Naive B cell (primary cell): ENCODE data around the gene HMCN2. TPM values are rescaled to one million over a fixed set of nuclear protein-coding genes. Genes with fewer than 3 reads are reported as not detected.
A peak's percentile ranks its signal among the peaks of the same experiment; 100 is the strongest.
"Not testable (repeated sequence)": the region's sequence is repeated elsewhere in the genome, so short reads cannot be mapped to it uniquely, and the experiment has no call there.

Experiments
- ATAC-seq, 2 donors: fragments of 150-1000 bp; cut with Tn5 transposase; 2 replicates each; pipeline ENCODE4 v1.10.0; 2021; ENCODE audit warnings: low read depth in 2 of 2, mild to moderate bottlenecking in 2 of 2, moderate library complexity in 2 of 2
- DNase-seq: peaks from one replicate; pipeline ENCODE4 v3.0.0; 2022
- H3K27ac Mint-ChIP-seq, 6 donors: one replicate each; pipeline ENCODE4 v1.8.0; 2020 to 2022; ENCODE audit warnings: mild to moderate bottlenecking in 6 of 6, mixed read lengths in 6 of 6, moderate library complexity in 5 of 6, inconsistent platforms in 2 of 6
- H3K27me3 Mint-ChIP-seq, 3 donors: one replicate each; pipeline ENCODE4 v1.8.0; 2021 to 2022; ENCODE audit warnings: mixed read lengths in 3 of 3, mild to moderate bottlenecking in 1 of 3
- H3K36me3 Mint-ChIP-seq, 2 donors: one replicate each; pipeline ENCODE4 v1.8.0; 2020 to 2022; ENCODE audit warnings: mixed read lengths in 2 of 2, inconsistent platforms in 1 of 2, mild to moderate bottlenecking in 1 of 2
- H3K4me1 Mint-ChIP-seq, 3 donors: one replicate each; pipeline ENCODE4 v1.8.0; 2020 to 2022; ENCODE audit warnings: mixed read lengths in 3 of 3, inconsistent platforms in 1 of 3, mild to moderate bottlenecking in 1 of 3, moderate library complexity in 1 of 3
- H3K4me3 Mint-ChIP-seq, 8 donors: one replicate each; pipeline ENCODE4 v1.8.0; 2020 to 2022; ENCODE audit warnings: mild to moderate bottlenecking in 8 of 8, mixed read lengths in 8 of 8, moderate library complexity in 8 of 8, inconsistent platforms in 2 of 8
- H3K9me3 Mint-ChIP-seq, 7 donors: one replicate each; pipeline ENCODE4 v1.8.0; 2020 to 2022; ENCODE audit warnings: mixed read lengths in 7 of 7, mild to moderate bottlenecking in 5 of 7, inconsistent platforms in 2 of 7, moderate library complexity in 1 of 7
- polyA plus RNA-seq, 6 donors: library from polyadenylated mRNA; unstranded; fragments of 300-500 nt; fragmentation: Illumina TruSeq; gene quantifications; one replicate each; pipeline ENCODE4 v1.2.3, GENCODE V29; 2021; ENCODE audit warnings: low read depth in 6 of 6

Gene HMCN2
- polyA plus RNA-seq, 6 donors from 2014 or later: not detected

- Mint-ChIP-seq H3K36me3 (peaks cover 0 to 14% of the 10 kb centered on the region in 2 donors), H3K9me3 (peaks cover 0 to 10% (median 5%) of the 10 kb centered on the region in 7 donors), H3K4me3 (peak overlapping the region in 4 of 8 donors; percentile 26 to 52 (median 38)), H3K4me1 (peaks cover 5 to 8% (median 7%) of the 10 kb centered on the region in 3 donors), H3K27me3 (peaks cover 28 to 69% (median 67%) of the 10 kb centered on the region in 3 donors), H3K27ac (no peak overlapping the region)
- DNase-seq: no peak
- no peak for ATAC-seq
These were observed 166.8 kb downstream of the HMCN2 start for GRCh38 chr9:130432362-130432761.

- no peak overlapping the region for H3K27ac Mint-ChIP-seq
- peaks cover 0 to 10% (median 5%) of the 10 kb centered on the region in 7 donors for H3K9me3 Mint-ChIP-seq
These were observed 167.2 kb downstream of the HMCN2 start for GRCh38 chr9:130432796-130433167.

DNA sequence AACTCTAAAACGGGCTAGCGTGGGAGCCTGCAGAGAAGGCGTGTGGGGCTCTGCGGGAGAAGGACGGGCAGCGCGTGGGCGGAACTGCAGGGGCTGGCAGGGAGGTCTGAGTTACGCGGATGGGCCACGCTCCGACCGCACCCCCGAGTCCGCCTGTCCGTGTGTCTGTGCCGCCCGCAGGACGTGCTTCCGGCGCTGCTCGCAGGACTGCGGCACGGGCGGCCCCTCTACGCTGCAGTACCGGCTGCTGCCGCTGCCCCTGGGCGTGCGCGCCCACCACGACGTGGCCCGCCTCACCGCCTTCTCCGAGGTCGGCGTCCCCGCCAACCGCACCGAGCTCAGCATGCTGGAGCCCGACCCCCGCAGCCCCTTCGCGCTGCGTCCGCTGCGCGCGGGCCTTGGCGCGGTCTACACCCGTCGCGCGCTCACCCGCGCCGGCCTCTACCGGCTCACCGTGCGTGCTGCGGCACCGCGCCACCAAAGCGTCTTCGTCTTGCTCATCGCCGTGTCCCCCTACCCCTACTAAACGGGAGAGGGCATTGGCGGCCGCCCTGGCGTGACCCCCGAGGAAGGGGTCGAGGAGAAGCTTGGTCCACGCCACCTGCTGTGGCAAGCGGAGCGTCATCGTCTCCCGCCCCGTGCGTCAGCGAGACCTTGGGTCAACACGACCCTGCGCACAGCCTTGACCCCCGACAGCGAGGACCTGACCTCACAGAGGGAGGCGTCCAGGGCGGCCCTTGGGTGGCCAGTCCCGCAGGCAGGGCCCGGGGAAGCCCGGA lies 167.8 kb downstream of the HMCN2 start:
- peaks cover 5 to 8% (median 7%) of the 10 kb centered on the region in 3 donors for H3K4me1 Mint-ChIP-seq
- peak overlapping the region in 3 of 8 donors; percentile 4 to 49 (median 27) for H3K4me3 Mint-ChIP-seq
- H3K27ac Mint-ChIP-seq: no peak overlapping the region
- no peak for DNase-seq
- H3K9me3 Mint-ChIP-seq: peaks cover 0 to 10% (median 5%) of the 10 kb centered on the region in 7 donors
- H3K27me3 Mint-ChIP-seq: peaks cover 29 to 78% (median 70%) of the 10 kb centered on the region in 3 donors
- peaks cover 0 to 14% of the 10 kb centered on the region in 2 donors for H3K36me3 Mint-ChIP-seq
- peak; percentile 52 to 55 for ATAC-seq

More at GRCh38 chr9:130432796-130433167, 167.2 kb downstream of the HMCN2 start:
- Mint-ChIP-seq H3K4me3 (peak overlapping the region in 3 of 8 donors; percentile 9 to 49 (median 27)), H3K36me3 (peaks cover 0 to 14% of the 10 kb centered on the region in 2 donors), H3K4me1 (peaks cover 5 to 8% (median 7%) of the 10 kb centered on the region in 3 donors), H3K27me3 (peaks cover 29 to 72% (median 70%) of the 10 kb centered on the region in 3 donors)
- no peak for ATAC-seq
- no peak for DNase-seq

- Mint-ChIP-seq H3K4me3 (no peak overlapping the region), H3K4me1 (peaks cover 5 to 8% (median 7%) of the 10 kb centered on the region in 3 donors), H3K27ac (no peak overlapping the region), H3K9me3 (peaks cover 0 to 12% (median 5%) of the 10 kb centered on the region in 7 donors), H3K36me3 (peaks cover 0 to 14% of the 10 kb centered on the region in 2 donors), H3K27me3 (peaks cover 29 to 83% (median 72%) of the 10 kb centered on the region in 3 donors)
- ATAC-seq (no peak), DNase-seq (no peak)
These were observed 168.3 kb downstream of the HMCN2 start for GRCh38 chr9:130433947-130434262.

GRCh38 chr9:130434656-130435055 lies 169.1 kb downstream of the HMCN2 start:
- peaks cover 0 to 13% of the 10 kb centered on the region in 2 donors for H3K36me3 Mint-ChIP-seq
- ATAC-seq, H3K4me1 Mint-ChIP-seq, DNase-seq, H3K27ac Mint-ChIP-seq: not testable (repeated sequence)
- H3K4me3 Mint-ChIP-seq: peak overlapping the region in 1 of 8 donors; percentile 0
- peaks cover 32 to 90% (median 72%) of the 10 kb centered on the region in 3 donors for H3K27me3 Mint-ChIP-seq
- H3K9me3 Mint-ChIP-seq: peaks cover 3 to 13% (median 6%) of the 10 kb centered on the region in 7 donors

DNA sequence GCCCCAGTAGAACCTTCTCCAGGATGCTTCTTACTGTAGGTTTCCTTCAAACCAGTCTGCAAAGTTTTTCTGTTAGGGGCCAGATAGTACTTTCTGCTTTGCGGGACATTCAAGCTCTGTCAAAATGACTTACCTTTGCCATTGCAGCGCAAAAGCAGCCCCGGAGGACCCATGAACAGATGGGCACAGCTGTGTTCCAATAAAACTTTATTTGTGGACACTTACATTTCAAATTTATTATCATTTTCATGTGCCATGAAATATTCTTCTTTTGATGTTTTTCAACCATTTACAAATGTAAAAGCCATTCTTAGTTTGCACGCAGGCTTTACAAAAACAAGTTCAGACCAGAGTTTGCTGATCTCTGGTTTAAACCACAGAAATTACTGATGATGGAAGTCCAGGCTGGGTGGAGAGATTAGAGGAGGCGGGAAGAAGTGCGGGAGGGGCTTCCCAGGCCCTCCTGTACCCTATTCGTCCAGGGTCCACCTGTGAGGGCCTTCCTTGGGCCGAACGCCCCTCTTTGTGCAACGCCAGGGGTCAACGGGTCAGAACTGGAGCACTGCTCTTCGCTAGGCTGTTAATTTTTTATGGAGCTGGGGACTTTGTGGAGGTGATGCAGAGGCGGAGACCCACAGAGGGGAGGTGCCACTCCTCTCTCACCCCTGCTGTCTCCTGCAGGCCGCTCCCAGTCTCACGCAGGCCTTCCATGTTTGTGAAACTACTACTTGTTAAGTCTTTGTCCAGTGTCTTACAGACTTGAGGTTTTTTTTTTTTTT lies 171.6 kb downstream of the HMCN2 start:
- no peak overlapping the region for H3K27ac Mint-ChIP-seq
- peaks cover 0 to 6% of the 10 kb centered on the region in 2 donors for H3K36me3 Mint-ChIP-seq
- peaks cover 4 to 7% (median 7%) of the 10 kb centered on the region in 3 donors for H3K4me1 Mint-ChIP-seq
- peak overlapping the region in 1 of 8 donors; percentile 30 for H3K4me3 Mint-ChIP-seq
- ATAC-seq (no peak), DNase-seq (no peak)
- peaks cover 4 to 28% (median 20%) of the 10 kb centered on the region in 7 donors for H3K9me3 Mint-ChIP-seq
- peaks cover 33 to 77% (median 64%) of the 10 kb centered on the region in 3 donors for H3K27me3 Mint-ChIP-seq

- peaks cover 5 to 30% (median 22%) of the 10 kb centered on the region in 7 donors for H3K9me3 Mint-ChIP-seq
- H3K4me3 Mint-ChIP-seq: peak overlapping the region in 1 of 8 donors; percentile 54
- peaks cover 0 to 10% of the 10 kb centered on the region in 2 donors for H3K36me3 Mint-ChIP-seq
- H3K27ac Mint-ChIP-seq: no peak overlapping the region
- DNase-seq (no peak), ATAC-seq (no peak)
- H3K27me3 Mint-ChIP-seq: peaks cover 37 to 71% (median 61%) of the 10 kb centered on the region in 3 donors
- peaks cover 0 to 3% (median 0%) of the 10 kb centered on the region in 3 donors for H3K4me1 Mint-ChIP-seq
These were observed 172.9 kb downstream of the HMCN2 start for GRCh38 chr9:130438382-130438981.

- Mint-ChIP-seq H3K36me3 (peaks cover 0 to 10% of the 10 kb centered on the region in 2 donors), H3K27ac (no peak overlapping the region), H3K9me3 (peaks cover 5 to 30% (median 22%) of the 10 kb centered on the region in 7 donors), H3K27me3 (peaks cover 31 to 56% (median 56%) of the 10 kb centered on the region in 3 donors), H3K4me1 (peaks cover 0 to 2% (median 0%) of the 10 kb centered on the region in 3 donors), H3K4me3 (no peak overlapping the region)
- ATAC-seq: no peak
- no peak for DNase-seq
These were observed 175.5 kb downstream of the HMCN2 start for GRCh38 chr9:130441031-130441430.

DNA sequence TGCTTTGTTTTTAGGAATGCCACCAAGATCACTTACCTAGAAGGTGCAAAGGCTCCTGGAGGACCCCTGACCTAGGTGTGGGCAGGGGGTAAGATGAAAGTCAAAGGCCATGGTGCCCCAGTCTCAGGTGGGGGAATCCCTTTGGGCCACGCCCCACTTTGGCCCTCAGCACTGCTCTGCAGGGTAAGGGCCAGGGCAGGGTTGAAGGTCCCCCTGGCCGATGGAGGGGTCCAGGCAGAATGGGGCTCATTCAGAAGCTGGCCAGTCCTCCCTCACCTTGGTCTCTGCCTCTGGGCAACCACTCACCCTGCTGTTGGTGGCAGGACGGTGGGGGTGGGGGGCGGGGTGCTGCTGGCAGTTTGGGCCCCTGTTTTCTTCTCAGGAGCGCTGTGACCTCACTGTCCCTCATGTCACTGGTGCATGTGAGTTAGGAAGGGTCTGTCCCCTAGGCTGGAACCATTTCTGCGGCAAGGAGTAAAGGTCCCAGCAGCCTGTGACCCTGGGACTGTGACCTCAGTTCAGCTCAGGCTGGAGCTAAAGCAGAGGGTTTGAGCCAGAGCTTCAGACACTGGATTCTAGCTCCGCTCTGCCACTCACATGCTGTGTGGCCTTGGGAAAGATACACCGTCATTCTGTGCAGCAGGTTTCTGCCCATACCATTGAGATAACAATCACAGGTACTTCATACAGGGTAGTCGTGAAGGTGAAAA lies 177.3 kb downstream of the HMCN2 start:
- peaks cover 27 to 58% (median 55%) of the 10 kb centered on the region in 3 donors for H3K27me3 Mint-ChIP-seq

GRCh38 chr9:130443456-130443801 lies 177.9 kb downstream of the HMCN2 start:
- DNase-seq (no peak), ATAC-seq (no peak)
- H3K4me1 Mint-ChIP-seq: peaks cover 0 to 2% (median 0%) of the 10 kb centered on the region in 3 donors
- H3K9me3 Mint-ChIP-seq: peaks cover 5 to 30% (median 22%) of the 10 kb centered on the region in 7 donors
- H3K4me3 Mint-ChIP-seq: peak overlapping the region in 7 of 8 donors; percentile 29 to 79 (median 51)
- no peak overlapping the region for H3K27ac Mint-ChIP-seq
- H3K27me3 Mint-ChIP-seq: peaks cover 31 to 63% (median 55%) of the 10 kb centered on the region in 3 donors
- H3K36me3 Mint-ChIP-seq: peaks cover 0 to 10% of the 10 kb centered on the region in 2 donors

More for the DNA sequence above, 177.3 kb downstream of the HMCN2 start:
- Mint-ChIP-seq H3K4me3 (peak overlapping the region in 2 of 8 donors; percentile 26 to 49), H3K27ac (no peak overlapping the region), H3K9me3 (peaks cover 5 to 30% (median 22%) of the 10 kb centered on the region in 7 donors), H3K4me1 (peaks cover 0 to 2% (median 0%) of the 10 kb centered on the region in 3 donors), H3K36me3 (peaks cover 0 to 10% of the 10 kb centered on the region in 2 donors)
- ATAC-seq (no peak), DNase-seq (no peak)

DNA sequence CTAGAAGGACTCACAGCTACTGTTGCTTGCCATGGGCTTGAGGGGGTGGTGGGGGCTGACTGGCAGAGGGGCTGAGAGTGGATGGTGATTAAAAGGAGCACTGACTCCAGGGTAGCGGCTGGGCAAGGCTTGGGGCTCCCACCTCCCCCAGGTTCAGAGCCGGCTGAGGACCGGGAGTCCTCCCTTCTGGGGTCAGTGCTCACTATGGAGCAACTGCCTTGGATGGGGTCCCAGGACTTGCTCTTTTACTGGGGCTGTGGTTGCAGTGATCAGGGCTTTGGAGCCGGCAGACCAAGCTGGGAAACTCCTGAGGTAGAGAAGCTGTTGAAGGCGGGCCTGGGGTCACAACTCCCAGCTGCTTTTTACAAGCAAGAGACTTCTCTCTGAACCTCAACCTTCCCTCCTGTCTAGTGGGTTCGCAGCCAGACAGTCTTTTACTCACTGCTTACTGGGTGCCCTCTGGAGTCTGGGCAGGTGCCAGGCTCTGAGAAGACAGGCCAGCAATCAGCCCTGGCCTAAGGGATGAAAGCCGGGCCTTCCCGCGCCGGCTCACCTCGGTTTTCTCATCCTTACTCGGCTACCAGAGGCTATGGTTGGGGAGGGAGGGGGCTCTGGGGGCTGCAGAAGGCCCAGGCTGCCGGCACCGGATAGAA lies 178.4 kb downstream of the HMCN2 start:
- peaks cover 31 to 58% (median 55%) of the 10 kb centered on the region in 3 donors for H3K27me3 Mint-ChIP-seq
- no peak for DNase-seq
- peaks cover 0 to 10% of the 10 kb centered on the region in 2 donors for H3K36me3 Mint-ChIP-seq
- H3K4me3 Mint-ChIP-seq: peak overlapping the region in 7 of 8 donors; percentile 29 to 79 (median 51)
- ATAC-seq: no peak
- H3K9me3 Mint-ChIP-seq: peaks cover 5 to 30% (median 21%) of the 10 kb centered on the region in 7 donors
- H3K4me1 Mint-ChIP-seq: peaks cover 0 to 2% (median 0%) of the 10 kb centered on the region in 3 donors
- no peak overlapping the region for H3K27ac Mint-ChIP-seq
